Endothelial cell of umbilical vein (primary cell): Measurements from ENCODE around the gene ETNK1. TPM values are rescaled to one million over a fixed set of nuclear protein-coding genes. Genes with fewer than 3 reads are reported as not detected.

Experiments used
- BruUV-seq: library from RNA; stranded (reverse); fragments of 400-500 nt; replicated peaks from 2 replicates; lab custom pipeline; 2021; lab: Mats Ljungman, UMichigan
- CTCF ChIA-PET: fragments of 300-600, 350-600 bp; sonication (Branson Sonifier 250); formaldehyde crosslinking; loops from one replicate; lab custom pipeline; 2021; ENCODE audit warnings: antibody characterized with exemption, inconsistent platforms; lab: Charles Lee
- POLR2A ChIA-PET: fragments of 300-600, 350-600 bp; sonication (Branson Sonifier 250); formaldehyde crosslinking; loops from one replicate; lab custom pipeline; 2021; ENCODE audit warnings: antibody characterized with exemption, inconsistent platforms; lab: Charles Lee
- DNase-seq: peaks from one replicate; pipeline ENCODE4 v3.0.0-alpha.2; 2011; ENCODE audit warnings: low read depth, low spot score
- FAIRE-seq: peaks from 2 replicates; lab custom pipeline; 2011; peaks lifted over from hg19 to GRCh38; lab: Jason Lieb, UNC
- H2AFZ ChIP-seq: 2 replicates; pipeline ENCODE4 v1.6.0; 2012; ENCODE audit warnings: low read depth, low read length, control low read depth, inconsistent platforms
- H3K27ac ChIP-seq: 2 replicates; pipeline ENCODE4 v1.5.1; 2011; ENCODE audit warnings: low read depth, mild to moderate bottlenecking, control low read depth, low read length, moderate library complexity; ENCODE audit not compliant: insufficient read depth
- H3K27me3 ChIP-seq, 2 experiments: 2 replicates each; pipeline versions ENCODE4 v1.6.0 to v1.6.1; 2011; ENCODE audit warnings: low read length in 2 of 2, mixed read lengths in 1 of 2; ENCODE audit not compliant: control insufficient read depth in 2 of 2, insufficient read depth in 2 of 2
- H3K36me3 ChIP-seq, 2 experiments: 2 replicates in 1 of 2; 3 replicates in 1 of 2; pipeline ENCODE4 v1.5.1; 2011; ENCODE audit warnings: low read length in 2 of 2, mild to moderate bottlenecking in 1 of 2, moderate library complexity in 1 of 2; ENCODE audit not compliant: control insufficient read depth in 2 of 2, insufficient read depth in 2 of 2; ENCODE audit errors: extremely low read depth in 1 of 2
- H3K4me1 ChIP-seq: 3 replicates; pipeline ENCODE4 v1.5.1; 2011; ENCODE audit warnings: mild to moderate bottlenecking, low read length; ENCODE audit not compliant: control insufficient read depth, insufficient read depth; ENCODE audit errors: extremely low read depth
- H3K4me2 ChIP-seq: 2 replicates; pipeline ENCODE4 v1.6.1; 2011; ENCODE audit warnings: low read length, control low read depth, mixed read lengths; ENCODE audit not compliant: insufficient read depth
- H3K4me3 ChIP-seq, 3 experiments: fragments of 200-600 bp in 1 of 3; sonication (generic), shearing (Covaris generic) in 1 of 3; replicated peaks in 1 of 3; 2 replicates each; pipeline ENCODE4 v1.5.1; 2011 to 2016; ENCODE audit warnings: control low read depth in 3 of 3, low read length in 3 of 3, mild to moderate bottlenecking in 2 of 3, inconsistent platforms in 1 of 3, low read depth in 1 of 3, moderate library complexity in 1 of 3; ENCODE audit not compliant: insufficient read depth in 1 of 3
- H3K79me2 ChIP-seq: 2 replicates; pipeline ENCODE4 v1.6.0; 2012; ENCODE audit warnings: low read length, inconsistent platforms; ENCODE audit not compliant: control insufficient read depth, insufficient read depth
- H3K9ac ChIP-seq: replicated peaks from 2 replicates; pipeline ENCODE3; 2011; ENCODE audit warnings: low read length, control low read depth; ENCODE audit not compliant: insufficient read depth; ENCODE audit errors: extremely low read depth
- H3K9me1 ChIP-seq: replicated peaks from 3 replicates; pipeline ENCODE4 v1.6.0; 2011; ENCODE audit warnings: mild to moderate bottlenecking, low read length; ENCODE audit not compliant: control insufficient read depth, insufficient read depth; ENCODE audit errors: extremely low read depth
- H3K9me3 ChIP-seq: replicated peaks from 2 replicates; pipeline ENCODE4 v1.5.1; 2012; ENCODE audit warnings: low read length, inconsistent platforms; ENCODE audit not compliant: control insufficient read depth, insufficient read depth
- H4K20me1 ChIP-seq: replicated peaks from 2 replicates; pipeline ENCODE3; 2011; ENCODE audit warnings: mild to moderate bottlenecking, low read length; ENCODE audit not compliant: control insufficient read depth, insufficient read depth; ENCODE audit errors: extremely low read depth
- EZH2 ChIP-seq: IDR thresholded peaks from 2 replicates; pipeline ENCODE4 v1.6.1; 2012; ENCODE audit warnings: borderline replicate concordance, low read depth, mild to moderate bottlenecking, moderate library complexity, low read length, inconsistent platforms; ENCODE audit not compliant: severe bottlenecking
- FOS ChIP-seq: IDR thresholded peaks from 2 replicates; pipeline ENCODE4 v1.6.1; 2011; ENCODE audit warnings: mild to moderate bottlenecking, low read length, moderate library complexity, borderline replicate concordance; ENCODE audit not compliant: insufficient read depth
- GATA2 ChIP-seq: IDR thresholded peaks from 2 replicates; pipeline ENCODE4 v1.7.0; 2011; ENCODE audit warnings: low read depth, mild to moderate bottlenecking, moderate library complexity, mixed read lengths, low read length; ENCODE audit not compliant: insufficient read length, insufficient read depth
- JUN ChIP-seq: IDR thresholded peaks from 2 replicates; pipeline ENCODE4 v1.6.1; 2011; ENCODE audit warnings: borderline replicate concordance, low read depth; ENCODE audit not compliant: insufficient read length, insufficient read depth
- MYC ChIP-seq: IDR thresholded peaks from one replicate; pipeline ENCODE4 v1.6.1; 2011; ENCODE audit warnings: mild to moderate bottlenecking, low read depth, low read length
- POLR2A ChIP-seq: IDR thresholded peaks from 2 replicates; pipeline ENCODE4 v1.6.1; 2012; ENCODE audit warnings: low read depth, mild to moderate bottlenecking, control low read depth, low read length
- POLR2AphosphoS5 ChIP-seq: IDR thresholded peaks from 2 replicates; pipeline ENCODE4 v1.6.1; 2012; ENCODE audit warnings: low read depth, mild to moderate bottlenecking, control low read depth, low read length, moderate library complexity; ENCODE audit not compliant: insufficient read depth
- dilution Hi-C: fragments of 300-500 bp; cut with MboI; formaldehyde crosslinking; loops from one replicate; pipeline ENCODE4 v1.15.0; 2019; ENCODE audit warnings: low sequenced_read_pairs; ENCODE audit not compliant: extremely low pct_ligation_motif_present
- intact Hi-C: fragments of 100-400 bp; cut with micrococcal nuclease; formaldehyde crosslinking; loops from one replicate; pipeline ENCODE4 v1.10.0; 2022
- polyA plus RNA-seq, 4 experiments: library from polyadenylated mRNA; depleted of rRNA in 3 of 4; stranded (reverse) in 3 of 4; unstranded in 1 of 4; fragments of >200 nt; gene quantifications; 2 replicates each; pipeline versions ENCODE4 v1.2.1 to v1.2.3, GENCODE V29; 2011 to 2012; ENCODE audit warnings: missing spikeins in 1 of 4
- total RNA-seq: library from RNA; stranded (reverse); gene quantifications from 2 replicates; pipeline ENCODE4 v1.2.3, GENCODE V29; 2021
- TF ChIP-seq, protein P1 (sequence below), 2 donors: IDR thresholded peaks; 1 replicate in 1 of 2; 2 replicates in 1 of 2; pipeline ENCODE4 v1.5.1; 2011; ENCODE audit warnings: low read length in 2 of 2, mild to moderate bottlenecking in 2 of 2, moderate library complexity in 2 of 2, control low read depth in 1 of 2, inconsistent platforms in 1 of 2, low read depth in 1 of 2; ENCODE audit not compliant: insufficient read depth in 1 of 2; ENCODE audit errors: extremely low read depth in 1 of 2
- TF ChIP-seq, protein P2 (sequence below): IDR thresholded peaks from 2 replicates; pipeline ENCODE4 v1.6.1; 2011; ENCODE audit not compliant: insufficient read depth, insufficient read length

The ETNK1 gene
- total and polyA plus RNA-seq, 2 donors (not counting 3 experiments of a cell fraction or from before 2014, with no cell fraction given) = 11.4 to 68.4 TPM

DNA sequence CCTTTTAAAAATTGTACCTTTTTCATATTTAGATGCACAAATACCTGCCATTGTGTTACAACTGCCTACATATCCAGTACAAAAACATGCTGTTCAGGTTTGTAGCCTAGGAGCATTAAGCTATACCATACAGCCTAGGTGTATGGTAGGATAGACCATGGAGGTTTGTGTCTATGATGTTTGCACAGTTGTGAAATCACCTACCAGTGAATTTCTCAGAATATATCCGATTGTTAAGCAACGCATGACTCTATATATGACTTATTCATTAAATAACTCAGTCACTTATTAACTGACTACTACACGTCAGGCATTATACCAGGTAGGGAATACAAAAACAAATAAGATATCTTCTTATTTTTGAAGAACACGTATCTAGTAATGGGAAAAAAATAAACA is 26.2 kb upstream of the ETNK1 start:
- H3K4me2 ChIP-seq = no peak overlapping the region
- no peak overlapping the region for H3K27ac ChIP-seq
- ChIA-PET POLR2A (no interaction called here), CTCF (interaction anchor here (1.1 kb wide), 1 partner anchor 73 kb away, joined by 3 read pairs; no protein-coding TSS in a partner anchor)
- FAIRE-seq (no peak), DNase-seq (no peak)
- no peak overlapping the region for H2AFZ ChIP-seq
- no peaks in the 10 kb centered on the region for H3K36me3 ChIP-seq
- no peaks in the 10 kb centered on the region for H3K27me3 ChIP-seq
- no peak overlapping the region for H3K9ac ChIP-seq
- dilution Hi-C loops = no loop called here
- no peaks in the 10 kb centered on the region for H3K79me2 ChIP-seq
- no peak for TF ChIP-seq POLR2A
- TF ChIP-seq MYC = no peak
- TF ChIP-seq, protein P1, sequence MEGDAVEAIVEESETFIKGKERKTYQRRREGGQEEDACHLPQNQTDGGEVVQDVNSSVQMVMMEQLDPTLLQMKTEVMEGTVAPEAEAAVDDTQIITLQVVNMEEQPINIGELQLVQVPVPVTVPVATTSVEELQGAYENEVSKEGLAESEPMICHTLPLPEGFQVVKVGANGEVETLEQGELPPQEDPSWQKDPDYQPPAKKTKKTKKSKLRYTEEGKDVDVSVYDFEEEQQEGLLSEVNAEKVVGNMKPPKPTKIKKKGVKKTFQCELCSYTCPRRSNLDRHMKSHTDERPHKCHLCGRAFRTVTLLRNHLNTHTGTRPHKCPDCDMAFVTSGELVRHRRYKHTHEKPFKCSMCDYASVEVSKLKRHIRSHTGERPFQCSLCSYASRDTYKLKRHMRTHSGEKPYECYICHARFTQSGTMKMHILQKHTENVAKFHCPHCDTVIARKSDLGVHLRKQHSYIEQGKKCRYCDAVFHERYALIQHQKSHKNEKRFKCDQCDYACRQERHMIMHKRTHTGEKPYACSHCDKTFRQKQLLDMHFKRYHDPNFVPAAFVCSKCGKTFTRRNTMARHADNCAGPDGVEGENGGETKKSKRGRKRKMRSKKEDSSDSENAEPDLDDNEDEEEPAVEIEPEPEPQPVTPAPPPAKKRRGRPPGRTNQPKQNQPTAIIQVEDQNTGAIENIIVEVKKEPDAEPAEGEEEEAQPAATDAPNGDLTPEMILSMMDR (IDR thresholded peaks at IDR 0.05; ENCODE audit: extremely low read depth in 1 of 2, insufficient read depth in 1 of 2, low read depth in 1 of 2, low read length in 2 of 2) = no peak
- TF ChIP-seq FOS = no peak
- TF ChIP-seq POLR2AphosphoS5 = no peak
- TF ChIP-seq GATA2 = no peak
- no peak for TF ChIP-seq EZH2
- TF ChIP-seq, protein P2, sequence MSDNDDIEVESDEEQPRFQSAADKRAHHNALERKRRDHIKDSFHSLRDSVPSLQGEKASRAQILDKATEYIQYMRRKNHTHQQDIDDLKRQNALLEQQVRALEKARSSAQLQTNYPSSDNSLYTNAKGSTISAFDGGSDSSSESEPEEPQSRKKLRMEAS = no peak
- TF ChIP-seq JUN = no peak
- H3K4me3 ChIP-seq = no peak overlapping the region
- no peaks in the 10 kb centered on the region for H3K4me1 ChIP-seq
- H3K9me1 ChIP-seq = no peaks in the 10 kb centered on the region
- no peaks in the 10 kb centered on the region for H4K20me1 ChIP-seq
- no peaks in the 10 kb centered on the region for H3K9me3 ChIP-seq
- no TSS peak for BruUV-seq
- intact Hi-C loops = no loop called here
